Breast epithelium (tissue), 3 donors: ENCODE results near the gene HAUS6.

Source experiments
- POLR2A ChIP-seq: fragments of 450-650 bp; IDR thresholded peaks from one replicate; pipeline ENCODE4 v1.6.1; 2016; ENCODE audit warnings: antibody characterized with exemption, mild to moderate bottlenecking, moderate library complexity
- POLR2AphosphoS5 ChIP-seq, 3 donors: sonication (generic); formaldehyde crosslinking; IDR thresholded peaks; one replicate each; pipeline ENCODE4 v1.6.1; 2017; ENCODE audit warnings: antibody characterized with exemption in 3 of 3
- TF ChIP-seq, protein P1 (sequence below), 3 donors: fragments of 450-650 bp; IDR thresholded peaks; one replicate each; pipeline ENCODE4 v1.5.1; 2016 to 2017; ENCODE audit warnings: antibody characterized with exemption in 3 of 3, mild to moderate bottlenecking in 3 of 3, moderate library complexity in 3 of 3

DNA sequence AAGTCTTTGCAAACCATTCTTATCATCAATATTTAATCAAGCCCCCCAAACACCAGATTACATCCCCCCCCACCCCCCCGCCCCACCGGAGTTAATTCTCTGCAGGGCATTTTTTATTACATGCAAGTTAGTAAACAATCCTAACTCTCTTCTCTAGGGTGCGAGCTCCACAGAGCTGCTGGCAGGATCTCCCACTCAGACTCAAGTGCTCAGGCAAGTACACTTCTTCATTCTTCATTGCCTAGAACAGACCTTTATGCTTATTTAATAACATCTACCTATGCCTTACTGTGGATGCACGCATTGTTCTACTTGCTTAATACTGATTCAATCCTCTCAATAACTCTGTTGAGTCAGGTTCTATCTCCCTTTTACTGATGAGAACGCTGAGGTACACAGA is 79.6 kb downstream of the HAUS6 start:
- TF ChIP-seq, protein P1, sequence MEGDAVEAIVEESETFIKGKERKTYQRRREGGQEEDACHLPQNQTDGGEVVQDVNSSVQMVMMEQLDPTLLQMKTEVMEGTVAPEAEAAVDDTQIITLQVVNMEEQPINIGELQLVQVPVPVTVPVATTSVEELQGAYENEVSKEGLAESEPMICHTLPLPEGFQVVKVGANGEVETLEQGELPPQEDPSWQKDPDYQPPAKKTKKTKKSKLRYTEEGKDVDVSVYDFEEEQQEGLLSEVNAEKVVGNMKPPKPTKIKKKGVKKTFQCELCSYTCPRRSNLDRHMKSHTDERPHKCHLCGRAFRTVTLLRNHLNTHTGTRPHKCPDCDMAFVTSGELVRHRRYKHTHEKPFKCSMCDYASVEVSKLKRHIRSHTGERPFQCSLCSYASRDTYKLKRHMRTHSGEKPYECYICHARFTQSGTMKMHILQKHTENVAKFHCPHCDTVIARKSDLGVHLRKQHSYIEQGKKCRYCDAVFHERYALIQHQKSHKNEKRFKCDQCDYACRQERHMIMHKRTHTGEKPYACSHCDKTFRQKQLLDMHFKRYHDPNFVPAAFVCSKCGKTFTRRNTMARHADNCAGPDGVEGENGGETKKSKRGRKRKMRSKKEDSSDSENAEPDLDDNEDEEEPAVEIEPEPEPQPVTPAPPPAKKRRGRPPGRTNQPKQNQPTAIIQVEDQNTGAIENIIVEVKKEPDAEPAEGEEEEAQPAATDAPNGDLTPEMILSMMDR (IDR thresholded peaks at IDR 0.05): no peak
- TF ChIP-seq POLR2AphosphoS5 (IDR thresholded peaks at IDR 0.05): no peak
- TF ChIP-seq POLR2A: no peak
